ENCODE measurements around the gene KRTAP4-4. TPM values are rescaled to one million over a fixed set of nuclear protein-coding genes. Genes with fewer than 3 reads are reported as not detected.

Gene KRTAP4-4
- total RNA-seq, 1 donor from 2014 or later = not detected

- H3K4me2 ChIP-seq (ENCODE audit: low read length) = no peak overlapping the region
- no peaks in the 10 kb centered on the region for H3K79me2 ChIP-seq (ENCODE audit: insufficient read depth, low read length)
- TF ChIP-seq EZH2 (IDR thresholded peaks at IDR 0.05; ENCODE audit: insufficient read depth, low read length) = no peak
- FAIRE-seq = no peak
- no peak overlapping the region for H2AFZ ChIP-seq (ENCODE audit: low read depth, low read length)
- no peaks in the 10 kb centered on the region for H3K27me3 ChIP-seq (ENCODE audit: insufficient read depth, low read length)
- no peak overlapping the region for H3K4me3 Mint-ChIP-seq (ENCODE audit: unreplicated experiment)
- peak; percentile 8 for DNase-seq (ENCODE audit: low read depth)
- no peaks in the 10 kb centered on the region for H3K9me3 ChIP-seq (ENCODE audit: insufficient read depth, low read depth, low read length)
- H3K36me3 ChIP-seq (ENCODE audit: insufficient read depth, low read length) = no peaks in the 10 kb centered on the region
- peaks cover 14% of the 10 kb centered on the region for H3K27me3 Mint-ChIP-seq (ENCODE audit: low read depth, unreplicated experiment)
- peaks cover 6% of the 10 kb centered on the region for H3K9me3 Mint-ChIP-seq (ENCODE audit: unreplicated experiment)
- H3K9ac ChIP-seq (ENCODE audit: low read length) = no peak overlapping the region
- H3K4me1 ChIP-seq (ENCODE audit: insufficient read depth, low read length) = no peaks in the 10 kb centered on the region
- no peak overlapping the region for H3K27ac Mint-ChIP-seq (ENCODE audit: unreplicated experiment)
- no peaks in the 10 kb centered on the region for H4K20me1 ChIP-seq (ENCODE audit: insufficient read depth, low read length)
- no peak overlapping the region for H3K4me3 ChIP-seq (ENCODE audit: insufficient read depth, low read depth, low read length)
- peaks cover 2% of the 10 kb centered on the region for H3K36me3 Mint-ChIP-seq (ENCODE audit: low read depth, unreplicated experiment)
- H3K4me1 Mint-ChIP-seq (ENCODE audit: low read depth, unreplicated experiment) = no peaks in the 10 kb centered on the region
- no peak overlapping the region for H3K27ac ChIP-seq (ENCODE audit: low read depth, low read length)
Measured at GRCh38 chr17:41171886-41172285, 11.3 kb upstream of the KRTAP4-4 start.

GRCh38 chr17:41168121-41168520 is 7.6 kb upstream of the KRTAP4-4 start, which contains the start of gene KRTAP4-3:
Gene KRTAP4-3 (minus strand): TSS chr17:41168221. CDS start chr17:41168172, 49 bp downstream.
- Mint-ChIP-seq H3K4me1 (ENCODE audit: low read depth, unreplicated experiment) (no peaks in the 10 kb centered on the region), H3K36me3 (ENCODE audit: low read depth, unreplicated experiment) (peaks cover 2% of the 10 kb centered on the region)
- FAIRE-seq = no peak

GRCh38 chr17:41167561-41167960 is 7.0 kb upstream of the KRTAP4-4 start:
- no peaks in the 10 kb centered on the region for H3K79me2 ChIP-seq (ENCODE audit: insufficient read depth, low read length)
- TF ChIP-seq EZH2 (IDR thresholded peaks at IDR 0.05; ENCODE audit: insufficient read depth, low read length) (no peak), CTCF (IDR thresholded peaks at IDR 0.05; ENCODE audit: insufficient read depth, low read depth, low read length) (no peak)
- H3K4me1 Mint-ChIP-seq (ENCODE audit: low read depth, unreplicated experiment) = no peaks in the 10 kb centered on the region
- no peak overlapping the region for H3K4me3 ChIP-seq (ENCODE audit: insufficient read depth, low read depth, low read length)
- peaks cover 7% of the 10 kb centered on the region for H3K27me3 Mint-ChIP-seq (ENCODE audit: low read depth, unreplicated experiment)
- DNase-seq (ENCODE audit: low read depth) (no peak), FAIRE-seq (no peak)
- H3K27ac Mint-ChIP-seq (ENCODE audit: unreplicated experiment) = no peak overlapping the region
- no peak overlapping the region for H3K4me3 Mint-ChIP-seq (ENCODE audit: unreplicated experiment)
- no peak overlapping the region for H3K27ac ChIP-seq (ENCODE audit: low read depth, low read length)
- no peaks in the 10 kb centered on the region for H3K27me3 ChIP-seq (ENCODE audit: insufficient read depth, low read length)
- no peak overlapping the region for H3K4me2 ChIP-seq (ENCODE audit: low read length)
- H3K4me1 ChIP-seq (ENCODE audit: insufficient read depth, low read length) = no peaks in the 10 kb centered on the region
- no peaks in the 10 kb centered on the region for H3K9me3 ChIP-seq (ENCODE audit: insufficient read depth, low read depth, low read length)
- H4K20me1 ChIP-seq (ENCODE audit: insufficient read depth, low read length) = no peaks in the 10 kb centered on the region
- no peak overlapping the region for H2AFZ ChIP-seq (ENCODE audit: low read depth, low read length)
- H3K9ac ChIP-seq (ENCODE audit: low read length) = no peak overlapping the region
- H3K9me3 Mint-ChIP-seq (ENCODE audit: unreplicated experiment) = peaks cover 2% of the 10 kb centered on the region
- H3K36me3 ChIP-seq (ENCODE audit: insufficient read depth, low read length) = no peaks in the 10 kb centered on the region
- H3K36me3 Mint-ChIP-seq (ENCODE audit: low read depth, unreplicated experiment) = peaks cover 2% of the 10 kb centered on the region

More at GRCh38 chr17:41168121-41168520, 7.6 kb upstream of the KRTAP4-4 start, which contains the start of gene KRTAP4-3:
- no peaks in the 10 kb centered on the region for H4K20me1 ChIP-seq (ENCODE audit: insufficient read depth, low read length)
- H3K9me3 ChIP-seq (ENCODE audit: insufficient read depth, low read depth, low read length) = no peaks in the 10 kb centered on the region
- Mint-ChIP-seq H3K27ac (ENCODE audit: unreplicated experiment) (no peak within 1 kb of the TSS), H3K27me3 (ENCODE audit: low read depth, unreplicated experiment) (peaks cover 7% of the 10 kb centered on the region), H3K9me3 (ENCODE audit: unreplicated experiment) (peaks cover 2% of the 10 kb centered on the region), H3K4me3 (ENCODE audit: unreplicated experiment) (no peak within 1 kb of the TSS)
- no peaks in the 10 kb centered on the region for H3K36me3 ChIP-seq (ENCODE audit: insufficient read depth, low read length)
- no peak within 1 kb of the TSS for H3K4me3 ChIP-seq (ENCODE audit: insufficient read depth, low read depth, low read length)
- no peak within 1 kb of the TSS for H3K27ac ChIP-seq (ENCODE audit: low read depth, low read length)
- no peaks in the 10 kb centered on the region for H3K27me3 ChIP-seq (ENCODE audit: insufficient read depth, low read length)
- H3K4me1 ChIP-seq (ENCODE audit: insufficient read depth, low read length) = no peaks in the 10 kb centered on the region
- no peak within 1 kb of the TSS for H3K4me2 ChIP-seq (ENCODE audit: low read length)
- no peaks in the 10 kb centered on the region for H3K79me2 ChIP-seq (ENCODE audit: insufficient read depth, low read length)
- no peak within 1 kb of the TSS for H3K9ac ChIP-seq (ENCODE audit: low read length)
- TF ChIP-seq CTCF (IDR thresholded peaks at IDR 0.05; ENCODE audit: insufficient read depth, low read depth, low read length) = no peak
- no peak for TF ChIP-seq EZH2 (IDR thresholded peaks at IDR 0.05; ENCODE audit: insufficient read depth, low read length)
- no peak within 1 kb of the TSS for H2AFZ ChIP-seq (ENCODE audit: low read depth, low read length)
- DNase-seq (ENCODE audit: low read depth) = no peak

Measured in astrocyte (in vitro differentiated cells and primary cell).